Measurements from ENCODE around the gene CATSPER3. TPM values are rescaled to one million over a fixed set of nuclear protein-coding genes. Genes with fewer than 3 reads are reported as not detected.

CATSPER3 gene
- polyA plus RNA-seq, 2 of the 4 experiments (the other 2 are of a cell fraction), result 0.41 to 0.74 TPM

DNA sequence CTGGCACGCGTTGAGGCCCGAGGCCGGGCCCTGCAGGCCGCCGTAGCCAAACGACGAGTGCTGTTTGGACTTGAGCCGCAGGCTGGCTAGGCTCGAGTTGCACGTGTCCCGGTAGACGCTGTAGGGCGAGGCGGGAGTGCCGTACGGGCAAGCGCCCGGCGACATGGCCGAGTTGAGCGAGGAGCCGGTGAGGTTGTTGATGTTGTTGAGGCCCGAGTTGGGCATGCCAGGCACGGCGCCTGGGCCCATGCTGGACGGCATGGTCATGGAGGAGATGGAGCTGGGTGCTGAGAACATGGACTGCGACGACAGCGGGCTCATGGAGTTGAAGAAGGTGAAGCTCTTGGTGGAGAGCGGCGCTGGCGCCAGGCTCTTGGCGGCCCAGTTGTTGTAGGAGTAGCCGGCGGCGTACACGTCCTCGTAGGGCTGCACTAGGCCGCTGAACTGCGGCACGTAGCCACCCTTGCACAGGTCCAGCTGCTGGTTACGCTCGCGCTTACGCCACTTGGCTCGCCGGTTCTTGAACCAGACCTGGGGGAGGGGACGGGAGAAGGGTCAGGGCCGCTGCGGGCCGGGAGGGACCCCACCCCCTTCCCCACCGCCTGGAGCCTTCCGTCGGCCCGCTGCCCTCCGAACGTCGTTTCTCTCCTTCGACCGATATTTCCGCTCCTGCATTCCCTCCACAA lies 61.2 kb downstream of the CATSPER3 start:
- 96% methylated on average over 59 of the region's 62 CpGs for WGBS (ENCODE audit: missing lambda C conversion rate)
- ATAC-seq, result no peak
- Histone ChIP-seq H3K27ac (no peak overlapping the region), H3K4me1 (peaks cover 23% of the 10 kb centered on the region; the same call in 2 of the 3 replicates), H3K4me2 (no peak overlapping the region), H3K9me3 (no peaks in the 10 kb centered on the region), H3K4me3 (no peak overlapping the region)
- DNase-seq (ENCODE audit: low read depth in 1 of 2, low spot score in 1 of 2), result no peak
- TF ChIP-seq JUN (IDR thresholded peaks at IDR 0.05) (no peak), POLR2AphosphoS2 (conservative IDR thresholded peaks at IDR 0.05; ENCODE audit: low read length) (no peak), JUNB (IDR thresholded peaks at IDR 0.05) (no peak), MYC (IDR thresholded peaks at IDR 0.05; ENCODE audit: borderline replicate concordance, low read length) (no peak), KDM5A (IDR thresholded peaks at IDR 0.05) (no peak), ELK1 (IDR thresholded peaks at IDR 0.05; ENCODE audit: low read depth, low read length) (no peak), FOSL2 (IDR thresholded peaks at IDR 0.05) (no peak), FOSL2 (CRISPR knock-in tag; IDR thresholded peaks at IDR 0.05) (no peak), EP300 (IDR thresholded peaks at IDR 0.05) (no peak), HEYL (CRISPR knock-in tag; IDR thresholded peaks at IDR 0.05) (no peak), HMGXB4 (CRISPR knock-in tag; IDR thresholded peaks at IDR 0.05; ENCODE audit: borderline replicate concordance) (no peak), SREBF2 (IDR thresholded peaks at IDR 0.05) (no peak), RARB (CRISPR knock-in tag; IDR thresholded peaks at IDR 0.05) (no peak), REST (IDR thresholded peaks at IDR 0.05) (no peak), PBX3 (IDR thresholded peaks at IDR 0.05) (no peak), KDM1A (IDR thresholded peaks at IDR 0.05; ENCODE audit: low read depth) (no peak)
- TF ChIP-seq, protein P1, sequence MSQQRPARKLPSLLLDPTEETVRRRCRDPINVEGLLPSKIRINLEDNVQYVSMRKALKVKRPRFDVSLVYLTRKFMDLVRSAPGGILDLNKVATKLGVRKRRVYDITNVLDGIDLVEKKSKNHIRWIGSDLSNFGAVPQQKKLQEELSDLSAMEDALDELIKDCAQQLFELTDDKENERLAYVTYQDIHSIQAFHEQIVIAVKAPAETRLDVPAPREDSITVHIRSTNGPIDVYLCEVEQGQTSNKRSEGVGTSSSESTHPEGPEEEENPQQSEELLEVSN (IDR thresholded peaks at IDR 0.05; ENCODE audit: borderline replicate concordance, low read depth), result no peak
- CTCF ChIA-PET, result no interaction called here
- POLR2A ChIA-PET, result no interaction called here
- no peak for FAIRE-seq

DNA sequence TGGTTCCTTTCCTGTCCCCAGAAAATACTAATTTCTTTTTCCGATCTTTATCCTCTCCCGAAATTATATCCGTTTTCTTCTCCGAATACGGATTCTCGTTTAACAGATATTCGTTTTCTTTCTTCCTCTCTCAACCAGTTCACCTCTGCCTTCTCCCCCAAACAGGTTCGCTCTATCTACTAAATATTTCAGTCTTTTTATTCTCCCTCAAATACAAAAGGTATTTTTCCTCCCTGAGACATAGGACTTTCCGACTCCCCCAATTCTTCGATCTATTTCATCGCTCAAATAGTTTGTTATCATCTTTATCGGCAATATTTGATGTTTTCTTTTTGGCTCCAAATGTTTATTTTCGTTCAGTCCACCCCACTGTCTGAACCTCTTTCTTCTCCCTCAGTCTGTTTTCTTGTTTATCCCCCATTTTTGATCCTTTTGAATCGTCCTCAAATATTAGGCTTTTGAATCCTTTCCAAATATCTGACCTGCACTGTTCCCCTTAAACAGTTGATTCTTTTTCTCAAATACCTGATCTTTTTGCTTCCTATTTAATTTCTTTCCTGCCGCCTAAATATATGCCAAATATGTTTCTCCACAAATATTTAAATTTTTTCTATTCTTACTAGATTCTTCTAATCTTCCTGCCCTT lies 61.9 kb downstream of the CATSPER3 start:
- no peak overlapping the region for H3K27ac ChIP-seq
- TF ChIP-seq JUN (IDR thresholded peaks at IDR 0.05) (no peak), BHLHE40 (IDR thresholded peaks at IDR 0.05; ENCODE audit: low read depth, low read length) (no peak), RCOR1 (IDR thresholded peaks at IDR 0.05; ENCODE audit: low read depth, low read length) (no peak), MAZ (IDR thresholded peaks at IDR 0.05; ENCODE audit: borderline replicate concordance, low read depth, low read length) (no peak), POLR2AphosphoS2 (conservative IDR thresholded peaks at IDR 0.05; ENCODE audit: low read length) (no peak), CEBPB (IDR thresholded peaks at IDR 0.05) (no peak), CBX2 (IDR thresholded peaks at IDR 0.05; ENCODE audit: borderline replicate concordance, low read depth) (no peak)
- FAIRE-seq (no peak), DNase-seq (ENCODE audit: low read depth in 1 of 2, low spot score in 1 of 2) (no peak), ATAC-seq (no peak)
- H3K4me1 ChIP-seq, result peaks cover 25% of the 10 kb centered on the region
- ChIA-PET CTCF (no interaction called here), POLR2A (no interaction called here)
- H3K4me2 ChIP-seq, result no peak overlapping the region
- 91% methylated on average over 15 of the region's 15 CpGs for WGBS (ENCODE audit: missing lambda C conversion rate)
- no peaks in the 10 kb centered on the region for H3K9me3 ChIP-seq
- H3K4me3 ChIP-seq, result no peak overlapping the region
